Measurements from ENCODE around the gene NDUFS1. TPM values are rescaled to one million over a fixed set of nuclear protein-coding genes. Genes with fewer than 3 reads are reported as not detected.
"Not testable (repeated sequence)": the region's sequence is repeated elsewhere in the genome, so short reads cannot be mapped to it uniquely, and the experiment has no call there.

NDUFS1 gene
- total RNA-seq, 1 donor from 2014 or later = 80.7 TPM

GRCh38 chr2:206086716-206087350, 72.4 kb downstream of the NDUFS1 start:
- Mint-ChIP-seq H3K4me3 (ENCODE audit: low read depth) (peak overlapping the region; percentile 97), H3K36me3 (ENCODE audit: low read depth) (peaks cover 16% of the 10 kb centered on the region), H3K27ac (peak overlapping the region; percentile 65), H3K4me1 (ENCODE audit: low read depth) (peaks cover 20% of the 10 kb centered on the region), H3K27me3 (ENCODE audit: low read depth) (no peaks in the 10 kb centered on the region), H3K9me3 (no peaks in the 10 kb centered on the region)
- DNase-seq (ENCODE audit: low spot score) = no peak
- intact Hi-C loops (cut with micrococcal nuclease) = loop anchor here (1.0 to 10.0 kb wide), 4 partner anchors 55 to 678 kb away; partner anchors contain the start of genes EEF1B2, FASTKD2, MDH1B and NDUFS1

GRCh38 chr2:206085742-206086445, 73.3 kb downstream of the NDUFS1 start, which contains the start of gene INO80D:
TSS of gene INO80D (minus strand) at chr2:206086174. CDS start at chr2:206063016, 23,158 bp downstream.
- peaks cover 19% of the 10 kb centered on the region for H3K4me1 Mint-ChIP-seq (ENCODE audit: low read depth)
- peak; percentile 75 for DNase-seq (ENCODE audit: low spot score)
- intact Hi-C loops (cut with micrococcal nuclease) = loop anchor here (1.0 to 10.0 kb wide), 4 partner anchors 54 to 679 kb away; partner anchors contain the start of genes EEF1B2, FASTKD2, MDH1B and NDUFS1
- H3K27ac Mint-ChIP-seq = peak within 1 kb of the TSS; percentile 100
- H3K9me3 Mint-ChIP-seq = no peaks in the 10 kb centered on the region
- peaks cover 16% of the 10 kb centered on the region for H3K36me3 Mint-ChIP-seq (ENCODE audit: low read depth)
- peak within 1 kb of the TSS; percentile 97 for H3K4me3 Mint-ChIP-seq (ENCODE audit: low read depth)
- no peaks in the 10 kb centered on the region for H3K27me3 Mint-ChIP-seq (ENCODE audit: low read depth)

GRCh38 chr2:206084870-206085741, 74.1 kb downstream of the NDUFS1 start:
- Mint-ChIP-seq H3K27ac (peak overlapping the region; percentile 98), H3K27me3 (ENCODE audit: low read depth) (no peaks in the 10 kb centered on the region), H3K4me1 (ENCODE audit: low read depth) (peaks cover 20% of the 10 kb centered on the region), H3K9me3 (no peaks in the 10 kb centered on the region), H3K4me3 (ENCODE audit: low read depth) (peak overlapping the region; percentile 97), H3K36me3 (ENCODE audit: low read depth) (peaks cover 16% of the 10 kb centered on the region)
- intact Hi-C loops (cut with micrococcal nuclease) = loop anchor here (5.0 to 10.0 kb wide), 3 partner anchors 53 to 680 kb away; partner anchors contain the start of genes FASTKD2, MDH1B and ZDBF2
- peak; percentile 48 for DNase-seq (ENCODE audit: low spot score)

GRCh38 chr2:206084439-206084869, 74.8 kb downstream of the NDUFS1 start:
- Mint-ChIP-seq H3K4me1 (ENCODE audit: low read depth) (peaks cover 26% of the 10 kb centered on the region), H3K9me3 (no peaks in the 10 kb centered on the region), H3K36me3 (ENCODE audit: low read depth) (peaks cover 18% of the 10 kb centered on the region), H3K4me3 (ENCODE audit: low read depth) (peak overlapping the region; percentile 97), H3K27ac (peak overlapping the region; percentile 98), H3K27me3 (ENCODE audit: low read depth) (no peaks in the 10 kb centered on the region)
- peak; percentile 21 for DNase-seq (ENCODE audit: low spot score)
- intact Hi-C loops (cut with micrococcal nuclease) = loop anchor here (10.0 kb wide), 2 partner anchors 190 to 680 kb away; partner anchors contain the start of genes FASTKD2, MDH1B and ZDBF2

GRCh38 chr2:206083602-206084438, 75.4 kb downstream of the NDUFS1 start:
- H3K9me3 Mint-ChIP-seq = no peaks in the 10 kb centered on the region
- H3K4me3 Mint-ChIP-seq (ENCODE audit: low read depth) = peak overlapping the region; percentile 97
- peaks cover 27% of the 10 kb centered on the region for H3K4me1 Mint-ChIP-seq (ENCODE audit: low read depth)
- DNase-seq (ENCODE audit: low spot score) = peak; percentile 15
- peak overlapping the region; percentile 98 for H3K27ac Mint-ChIP-seq
- H3K36me3 Mint-ChIP-seq (ENCODE audit: low read depth) = peaks cover 15% of the 10 kb centered on the region
- intact Hi-C loops (cut with micrococcal nuclease) = loop anchor here (10.0 kb wide), 2 partner anchors 191 to 681 kb away; partner anchors contain the start of genes FASTKD2, MDH1B and ZDBF2
- no peaks in the 10 kb centered on the region for H3K27me3 Mint-ChIP-seq (ENCODE audit: low read depth)

- Mint-ChIP-seq H3K9me3 (no peaks in the 10 kb centered on the region), H3K36me3 (ENCODE audit: low read depth) (peaks cover 15% of the 10 kb centered on the region), H3K27ac (no peak overlapping the region), H3K27me3 (ENCODE audit: low read depth) (no peaks in the 10 kb centered on the region), H3K4me3 (ENCODE audit: low read depth) (no peak overlapping the region), H3K4me1 (ENCODE audit: low read depth) (peaks cover 27% of the 10 kb centered on the region)
- DNase-seq (ENCODE audit: low spot score) = no peak
- intact Hi-C loops (cut with micrococcal nuclease) = loop anchor here (10.0 kb wide), 2 partner anchors 192 to 682 kb away; partner anchors contain the start of genes FASTKD2, MDH1B and ZDBF2
Observed at GRCh38 chr2:206082298-206082843, 76.9 kb downstream of the NDUFS1 start.

- Mint-ChIP-seq H3K36me3 (ENCODE audit: low read depth) (peaks cover 10% of the 10 kb centered on the region), H3K4me1 (ENCODE audit: low read depth) (peaks cover 23% of the 10 kb centered on the region), H3K4me3 (ENCODE audit: low read depth) (no peak overlapping the region), H3K27ac (no peak overlapping the region), H3K9me3 (no peaks in the 10 kb centered on the region), H3K27me3 (ENCODE audit: low read depth) (no peaks in the 10 kb centered on the region)
- intact Hi-C loops (cut with micrococcal nuclease) = loop anchor here (10.0 kb wide), 2 partner anchors 194 to 684 kb away; partner anchors contain the start of genes FASTKD2, MDH1B and ZDBF2
- DNase-seq (ENCODE audit: low spot score) = no peak
Observed at GRCh38 chr2:206080927-206081326, 78.3 kb downstream of the NDUFS1 start.

GRCh38 chr2:206079699-206080465, 79.4 kb downstream of the NDUFS1 start:
- Mint-ChIP-seq H3K9me3 (no peaks in the 10 kb centered on the region), H3K4me3 (ENCODE audit: low read depth) (no peak overlapping the region), H3K4me1 (ENCODE audit: low read depth) (peaks cover 24% of the 10 kb centered on the region), H3K27me3 (ENCODE audit: low read depth) (no peaks in the 10 kb centered on the region), H3K36me3 (ENCODE audit: low read depth) (peaks cover 13% of the 10 kb centered on the region), H3K27ac (no peak overlapping the region)
- intact Hi-C loops (cut with micrococcal nuclease) = loop anchor here (10.0 kb wide), 2 partner anchors 195 to 685 kb away; partner anchors contain the start of genes FASTKD2, MDH1B and ZDBF2
- DNase-seq (ENCODE audit: low spot score) = no peak

- H3K27me3 Mint-ChIP-seq (ENCODE audit: low read depth); H3K4me3 Mint-ChIP-seq (ENCODE audit: low read depth); intact Hi-C loops (cut with micrococcal nuclease); H3K9me3 Mint-ChIP-seq; H3K27ac Mint-ChIP-seq; DNase-seq (ENCODE audit: low spot score): not testable (repeated sequence)
- Mint-ChIP-seq H3K4me1 (ENCODE audit: low read depth) (peaks cover 10% of the 10 kb centered on the region), H3K36me3 (ENCODE audit: low read depth) (peaks cover 14% of the 10 kb centered on the region)
Observed at GRCh38 chr2:206077879-206078278, 81.4 kb downstream of the NDUFS1 start.

- Mint-ChIP-seq H3K36me3 (ENCODE audit: low read depth) (peaks cover 21% of the 10 kb centered on the region), H3K4me1 (ENCODE audit: low read depth) (peaks cover 16% of the 10 kb centered on the region), H3K4me3 (ENCODE audit: low read depth) (no peak overlapping the region), H3K9me3 (no peaks in the 10 kb centered on the region), H3K27me3 (ENCODE audit: low read depth) (no peaks in the 10 kb centered on the region), H3K27ac (no peak overlapping the region)
- DNase-seq (ENCODE audit: low spot score) = no peak
- intact Hi-C loops (cut with micrococcal nuclease) = no loop called here
Observed at GRCh38 chr2:206075113-206075512, 84.1 kb downstream of the NDUFS1 start.

GRCh38 chr2:206071807-206072206, 87.4 kb downstream of the NDUFS1 start:
- H3K4me3 Mint-ChIP-seq (ENCODE audit: low read depth) = no peak overlapping the region
- no peaks in the 10 kb centered on the region for H3K27me3 Mint-ChIP-seq (ENCODE audit: low read depth)
- H3K9me3 Mint-ChIP-seq = no peaks in the 10 kb centered on the region
- H3K36me3 Mint-ChIP-seq (ENCODE audit: low read depth) = peaks cover 19% of the 10 kb centered on the region
- H3K4me1 Mint-ChIP-seq (ENCODE audit: low read depth) = peaks cover 9% of the 10 kb centered on the region
- intact Hi-C loops (cut with micrococcal nuclease) = no loop called here
- DNase-seq (ENCODE audit: low spot score) = no peak
- no peak overlapping the region for H3K27ac Mint-ChIP-seq

Data from activated T-helper 2 cell treated with anti-CD3 and anti-CD28 coated beads, Interferon-gamma antibody, Interleukin-2, Interleukin-4, amounts not matched to agents 10 μg/mL and 5 μg/mL and 100 μg/mL, durations not matched to agents 14 hours and 24 hours and 36 hours (primary cell).